Measurements from ENCODE around the gene SLC25A12. TPM values are rescaled to one million over a fixed set of nuclear protein-coding genes. Genes with fewer than 3 reads are reported as not detected.

The SLC25A12 gene
- polyA plus RNA-seq, 1 of the 3 experiments (the other 2 are of a cell fraction), result 13.0 TPM

GRCh38 chr2:171941316-171941699 lies 47.3 kb upstream of the SLC25A12 start (continued):
- TF ChIP-seq ZBTB33 (IDR thresholded peaks at IDR 0.05; ENCODE audit: borderline replicate concordance, low read depth) (no peak), USF1 (IDR thresholded peaks at IDR 0.05; ENCODE audit: borderline replicate concordance, low read depth) (no peak), YY1 (IDR thresholded peaks at IDR 0.05; ENCODE audit: low read depth) (no peak), RFX5 (IDR thresholded peaks at IDR 0.05; ENCODE audit: low read length) (no peak), EZH2phosphoT487 (IDR thresholded peaks at IDR 0.05; ENCODE audit: borderline replicate concordance, low read depth) (no peak)

GRCh38 chr2:171939743-171940071 lies 45.7 kb upstream of the SLC25A12 start:
- H4K20me1 ChIP-seq (ENCODE audit: insufficient read depth), result no peaks in the 10 kb centered on the region
- H3K4me1 ChIP-seq (ENCODE audit: control insufficient read depth in 1 of 2, insufficient read depth in 2 of 2, low read depth in 1 of 2, low read length in 1 of 2), result no peaks in the 10 kb centered on the region
- ChIA-PET CTCF (interaction anchor here (0.8 kb wide), 1 partner anchor 9 kb away, joined by 3 read pairs; no protein-coding TSS in a partner anchor), POLR2A (no interaction called here)
- WGBS (ENCODE audit: low lambda C conversion rate), result 96% methylated on average over 4 of the region's 4 CpGs
- no peaks in the 10 kb centered on the region for H3F3A ChIP-seq (replicated peaks; ENCODE audit: insufficient read depth)
- H2AFZ ChIP-seq (ENCODE audit: low read depth), result no peak overlapping the region
- H3K9me3 ChIP-seq, result no peaks in the 10 kb centered on the region
- H3K4me3 ChIP-seq (ENCODE audit: low read depth in 2 of 2, low read length in 1 of 2), result no peak overlapping the region
- H3K9me2 ChIP-seq, result no peaks in the 10 kb centered on the region
- no peaks in the 10 kb centered on the region for H3K27me3 ChIP-seq (ENCODE audit: insufficient read depth)
- TF ChIP-seq PBX3 (IDR thresholded peaks at IDR 0.05) (no peak), SMC3 (IDR thresholded peaks at IDR 0.05; ENCODE audit: low read depth, low read length) (no peak), RAD21 (IDR thresholded peaks at IDR 0.05; ENCODE audit: low read length) (no peak), USF2 (IDR thresholded peaks at IDR 0.05; ENCODE audit: borderline replicate concordance, low read depth, low read length) (no peak), IRF3 (IDR thresholded peaks at IDR 0.05; ENCODE audit: low read depth, low read length) (no peak), JUND (IDR thresholded peaks at IDR 0.05) (no peak), RFX5 (IDR thresholded peaks at IDR 0.05; ENCODE audit: low read length) (no peak), NFIC (IDR thresholded peaks at IDR 0.05; ENCODE audit: borderline replicate concordance) (no peak), SIN3A (IDR thresholded peaks at IDR 0.05; ENCODE audit: borderline replicate concordance, low read depth, low read length) (no peak), GATA2 (CRISPR knock-in tag; IDR thresholded peaks at IDR 0.05) (no peak)
- H3K36me3 ChIP-seq (replicated peaks in 1 of 2; ENCODE audit: control insufficient read depth in 1 of 2, insufficient read depth in 2 of 2, low read length in 1 of 2), result peaks cover 0 to 11% of the 10 kb centered on the region in 2 experiments
- H3K79me2 ChIP-seq (ENCODE audit: insufficient read depth), result peaks cover 86% of the 10 kb centered on the region
- no peak overlapping the region for H3K27ac ChIP-seq (ENCODE audit: low read depth in 2 of 2, low read length in 1 of 2)
- DNase-seq, result no peak
- no peak overlapping the region for H3K9ac ChIP-seq
- H3K4me2 ChIP-seq, result no peak overlapping the region
